Mucosa of descending colon (tissue), 3 donors: ENCODE measurements around the gene IQCH. TPM values are rescaled to one million over a fixed set of nuclear protein-coding genes. Genes with fewer than 3 reads are reported as not detected.

Experiments
- ATAC-seq: fragments of 200-7000 bp; cut with Tn5 transposase; one replicate; pipeline ENCODE4 v1.9.1; 2020; ENCODE audit warnings: mild to moderate bottlenecking, moderate library complexity
- DNase-seq, 3 donors: peaks; one replicate each; pipeline ENCODE4 v3.0.0-alpha.2; 2020
- H3K36me3 ChIP-seq: fragments of 200-600 bp; one replicate; pipeline ENCODE4 v1.8.0; 2021; ENCODE audit warnings: low read depth, mild to moderate bottlenecking
- H3K4me1 ChIP-seq: fragments of 200-600 bp; one replicate; pipeline ENCODE4 v1.8.0; 2021; ENCODE audit warnings: low read depth, mild to moderate bottlenecking
- H3K4me3 ChIP-seq: fragments of 200-600 bp; one replicate; pipeline ENCODE4 v1.8.0; 2021; ENCODE audit warnings: mild to moderate bottlenecking
- H3K9me3 ChIP-seq: fragments of 200-600 bp; one replicate; pipeline ENCODE4 v1.8.0; 2021; ENCODE audit warnings: mild to moderate bottlenecking
- intact Hi-C, 2 donors: fragments of 100-400 bp; cut with DNase I in 1 of 2; cut with micrococcal nuclease in 1 of 2; formaldehyde crosslinking; loops; one replicate each; pipeline versions ENCODE4 v1.11.0 to v1.11.1; 2022; cut with DNase I, micrococcal nuclease
- total RNA-seq, 3 donors: library from RNA; stranded (reverse); fragmentation: NEBNext Ultra II Directional in 2 of 3; extraction: Animal tissue kit (Norgen Biotek cat#: 25700) in 2 of 3; gene quantifications; one replicate each; pipeline versions ENCODE4 v1.2.1 to v1.2.4, GENCODE V29; 2021 to 2023
- TF ChIP-seq, protein P1 (sequence below): fragments of 200-600 bp; IDR thresholded peaks from one replicate; pipeline ENCODE4 v1.8.0; 2022; ENCODE audit warnings: antibody characterized with exemption, mild to moderate bottlenecking
- donor health status: DM: no; HTN: no; CAD: no; lungs with moderate emphysema.
- donor health status: DM: no; HTN: no; CAD: no.
- donor health status: DM: no; HTN: yes; CAD: no.

The IQCH gene
- total RNA-seq, 3 donors from 2014 or later = 2.2 to 3.0 (median 2.2) TPM

DNA sequence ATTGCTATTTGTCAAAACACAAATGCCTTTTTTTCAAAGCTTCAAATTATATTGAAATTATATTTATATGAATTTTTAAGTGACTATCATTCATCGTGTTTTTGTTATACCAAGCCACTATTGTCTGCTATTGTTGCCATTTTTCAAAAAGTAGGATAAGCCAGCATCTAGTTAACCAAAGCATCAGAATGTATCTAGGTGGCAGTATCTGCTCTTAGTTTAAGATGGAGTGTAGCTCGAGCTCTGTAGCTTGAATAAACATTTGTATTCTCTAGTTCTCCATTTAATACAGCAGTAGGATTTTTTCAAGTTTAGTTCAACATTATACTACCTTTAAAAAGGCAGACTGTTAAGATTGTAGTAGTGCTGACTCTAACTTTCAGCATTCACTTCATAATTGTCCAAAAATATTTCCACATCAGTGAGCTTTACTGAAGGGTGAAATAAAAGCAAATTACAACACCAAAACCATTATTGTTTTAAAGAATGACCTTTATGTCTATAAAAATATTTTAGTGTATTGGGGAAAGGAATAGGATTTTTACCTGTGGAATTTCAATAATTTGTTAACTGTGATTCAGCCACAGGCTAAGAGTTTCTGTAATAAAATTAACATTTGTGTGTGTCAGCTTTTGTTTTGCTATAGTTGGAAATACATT is 246.7 kb downstream of the IQCH start:
- Histone ChIP-seq H3K4me1 (no peaks in the 10 kb centered on the region), H3K9me3 (no peaks in the 10 kb centered on the region), H3K36me3 (no peaks in the 10 kb centered on the region), H3K4me3 (no peak overlapping the region)
- DNase-seq = no peak
- ATAC-seq = peak; percentile 34
- TF ChIP-seq, protein P1, sequence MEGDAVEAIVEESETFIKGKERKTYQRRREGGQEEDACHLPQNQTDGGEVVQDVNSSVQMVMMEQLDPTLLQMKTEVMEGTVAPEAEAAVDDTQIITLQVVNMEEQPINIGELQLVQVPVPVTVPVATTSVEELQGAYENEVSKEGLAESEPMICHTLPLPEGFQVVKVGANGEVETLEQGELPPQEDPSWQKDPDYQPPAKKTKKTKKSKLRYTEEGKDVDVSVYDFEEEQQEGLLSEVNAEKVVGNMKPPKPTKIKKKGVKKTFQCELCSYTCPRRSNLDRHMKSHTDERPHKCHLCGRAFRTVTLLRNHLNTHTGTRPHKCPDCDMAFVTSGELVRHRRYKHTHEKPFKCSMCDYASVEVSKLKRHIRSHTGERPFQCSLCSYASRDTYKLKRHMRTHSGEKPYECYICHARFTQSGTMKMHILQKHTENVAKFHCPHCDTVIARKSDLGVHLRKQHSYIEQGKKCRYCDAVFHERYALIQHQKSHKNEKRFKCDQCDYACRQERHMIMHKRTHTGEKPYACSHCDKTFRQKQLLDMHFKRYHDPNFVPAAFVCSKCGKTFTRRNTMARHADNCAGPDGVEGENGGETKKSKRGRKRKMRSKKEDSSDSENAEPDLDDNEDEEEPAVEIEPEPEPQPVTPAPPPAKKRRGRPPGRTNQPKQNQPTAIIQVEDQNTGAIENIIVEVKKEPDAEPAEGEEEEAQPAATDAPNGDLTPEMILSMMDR = no peak
- intact Hi-C loops = no loop called here

- Histone ChIP-seq H3K4me3 (no peak overlapping the region), H3K4me1 (no peaks in the 10 kb centered on the region), H3K36me3 (no peaks in the 10 kb centered on the region), H3K9me3 (no peaks in the 10 kb centered on the region)
- DNase-seq (no peak), ATAC-seq (no peak)
- intact Hi-C loops = no loop called here
- TF ChIP-seq, protein P1 = no peak
Measured at GRCh38 chr15:67501836-67502461, 247.4 kb downstream of the IQCH start.

GRCh38 chr15:67504056-67504455 is 249.5 kb downstream of the IQCH start:
- TF ChIP-seq, protein P1 = no peak
- Histone ChIP-seq H3K9me3 (no peaks in the 10 kb centered on the region), H3K4me3 (no peak overlapping the region), H3K36me3 (no peaks in the 10 kb centered on the region), H3K4me1 (no peaks in the 10 kb centered on the region)
- ATAC-seq (no peak), DNase-seq (no peak)
- intact Hi-C loops = no loop called here

GRCh38 chr15:67504796-67505195 is 250.2 kb downstream of the IQCH start:
- H3K4me1 ChIP-seq = no peaks in the 10 kb centered on the region
- no peaks in the 10 kb centered on the region for H3K36me3 ChIP-seq
- DNase-seq (no peak), ATAC-seq (no peak)
- no peaks in the 10 kb centered on the region for H3K9me3 ChIP-seq
- no peak overlapping the region for H3K4me3 ChIP-seq
- TF ChIP-seq, protein P1 = no peak
- intact Hi-C loops = no loop called here

- Histone ChIP-seq H3K4me1 (no peaks in the 10 kb centered on the region), H3K36me3 (no peaks in the 10 kb centered on the region), H3K4me3 (no peak overlapping the region), H3K9me3 (no peaks in the 10 kb centered on the region)
- DNase-seq (no peak), ATAC-seq (no peak)
- TF ChIP-seq, protein P1 = no peak
- intact Hi-C loops = no loop called here
Measured at GRCh38 chr15:67505675-67506572, 251.3 kb downstream of the IQCH start.
